ENCODE measurements around the gene FNDC7. TPM values are rescaled to one million over a fixed set of nuclear protein-coding genes. Genes with fewer than 3 reads are reported as not detected.
"Not testable (repeated sequence)": the region's sequence is repeated elsewhere in the genome, so short reads cannot be mapped to it uniquely, and the experiment has no call there.

FNDC7 gene
- total RNA-seq, 4 donors from 2014 or later, result not detected

- H3K27me3 ChIP-seq, result no peaks in the 10 kb centered on the region
- no peak for TF ChIP-seq EP300 (IDR thresholded peaks at IDR 0.05)
- no peak for TF ChIP-seq POLR2A (IDR thresholded peaks at IDR 0.05)
- no peak for TF ChIP-seq CTCF (IDR thresholded peaks at IDR 0.05)
- 59 to 68% methylated on average over 10 of the region's 10 CpGs for WGBS, 2 donors
Observed at GRCh38 chr1:108679586-108680213, 33.0 kb upstream of the FNDC7 start.

GRCh38 chr1:108681701-108682100 lies 31.0 kb upstream of the FNDC7 start:
- not testable (repeated sequence) for H3K9me3 ChIP-seq; H3K4me3 ChIP-seq; H3K27me3 ChIP-seq; DNase-seq (ENCODE audit: low spot score in 2 of 2); H3K4me1 ChIP-seq; H3K36me3 ChIP-seq; H3K27ac ChIP-seq
- WGBS, 2 donors, result 70 to 81% methylated on average over 4 of the region's 4 CpGs

More at GRCh38 chr1:108679586-108680213, 33.0 kb upstream of the FNDC7 start:
- Histone ChIP-seq H3K4me1 (no peaks in the 10 kb centered on the region), H3K36me3 (no peaks in the 10 kb centered on the region), H3K27ac (no peak overlapping the region), H3K9me3 (no peaks in the 10 kb centered on the region), H3K4me3 (peak overlapping the region in 1 of 4 donors; percentile 29)
- no peak for DNase-seq (ENCODE audit: low spot score in 2 of 2)

GRCh38 chr1:108685529-108685928 lies 27.2 kb upstream of the FNDC7 start:
- Histone ChIP-seq H3K27ac (no peak overlapping the region), H3K27me3 (no peaks in the 10 kb centered on the region), H3K36me3 (no peaks in the 10 kb centered on the region), H3K4me3 (no peak overlapping the region), H3K9me3 (no peaks in the 10 kb centered on the region), H3K4me1 (no peaks in the 10 kb centered on the region)
- WGBS, 2 donors, result 73 to 80% methylated on average over 1 of the region's 1 CpG
- no peak for DNase-seq (ENCODE audit: low spot score in 2 of 2)
- no peak for TF ChIP-seq EP300 (IDR thresholded peaks at IDR 0.05)
- TF ChIP-seq POLR2A (IDR thresholded peaks at IDR 0.05), result no peak
- no peak for TF ChIP-seq CTCF (IDR thresholded peaks at IDR 0.05)

GRCh38 chr1:108686614-108687313 lies 25.9 kb upstream of the FNDC7 start:
- H3K36me3 ChIP-seq, result no peaks in the 10 kb centered on the region
- TF ChIP-seq CTCF (IDR thresholded peaks at IDR 0.05) (no peak), EP300 (IDR thresholded peaks at IDR 0.05) (no peak), POLR2A (IDR thresholded peaks at IDR 0.05) (no peak)
- WGBS, 2 donors, result 40 to 47% methylated on average over 2 of the region's 2 CpGs
- H3K4me3 ChIP-seq, result no peak overlapping the region
- no peak overlapping the region for H3K27ac ChIP-seq
- no peaks in the 10 kb centered on the region for H3K27me3 ChIP-seq
- no peaks in the 10 kb centered on the region for H3K9me3 ChIP-seq
- no peak for DNase-seq (ENCODE audit: low spot score in 2 of 2)
- peaks cover 0 to 11% (median 2%) of the 10 kb centered on the region in 4 donors for H3K4me1 ChIP-seq

- peaks cover 0 to 7% (median 0%) of the 10 kb centered on the region in 3 donors for H3K36me3 ChIP-seq
- peaks cover 3 to 35% (median 19%) of the 10 kb centered on the region in 4 donors for H3K4me1 ChIP-seq
- WGBS, 2 donors, result 23 to 30% methylated on average over 12 of the region's 12 CpGs
- H3K4me3 ChIP-seq, result peak overlapping the region; percentile 86 to 95 (median 88)
- no peaks in the 10 kb centered on the region for H3K27me3 ChIP-seq
- peak overlapping the region; percentile 97 to 98 (median 97) for H3K27ac ChIP-seq
- peak in 1 of 2 donors; percentile 12 for DNase-seq (ENCODE audit: low spot score in 2 of 2)
- no peaks in the 10 kb centered on the region for H3K9me3 ChIP-seq
- TF ChIP-seq EP300 (IDR thresholded peaks at IDR 0.05), result no peak
- TF ChIP-seq CTCF (IDR thresholded peaks at IDR 0.05), result no peak
- TF ChIP-seq POLR2A (IDR thresholded peaks at IDR 0.05), result no peak
Observed at GRCh38 chr1:108691128-108691941, 21.4 kb upstream of the FNDC7 start.
